Posterior vena cava (tissue), 2 donors: ENCODE results near the gene MRPL50. TPM values are rescaled to one million over a fixed set of nuclear protein-coding genes. Genes with fewer than 3 reads are reported as not detected.

Experiments
- DNase-seq: peaks from one replicate; pipeline ENCODE4 v3.0.0-alpha.2; 2020; ENCODE audit warnings: low spot score
- intact Hi-C, 2 donors: fragments of 100-400 bp; cut with DNase I; formaldehyde crosslinking; loops; one replicate each; pipeline versions ENCODE4 v1.14.1 to v1.14.2; 2022 to 2023
- total RNA-seq, 2 donors: library from RNA; stranded (reverse); fragmentation: NEBNext Ultra II Directional; extraction: Animal tissue kit (Norgen Biotek cat#: 25700); gene quantifications; one replicate each; pipeline ENCODE4 v1.2.1, GENCODE V29; 2021
- donor health status: DM: yes; HTN: yes; CAD: no.
- donor health status: DM: yes; HTN: yes; CAD: no.

Gene MRPL50
- total RNA-seq, 2 donors from 2014 or later = 8.9 to 9.5 TPM

DNA sequence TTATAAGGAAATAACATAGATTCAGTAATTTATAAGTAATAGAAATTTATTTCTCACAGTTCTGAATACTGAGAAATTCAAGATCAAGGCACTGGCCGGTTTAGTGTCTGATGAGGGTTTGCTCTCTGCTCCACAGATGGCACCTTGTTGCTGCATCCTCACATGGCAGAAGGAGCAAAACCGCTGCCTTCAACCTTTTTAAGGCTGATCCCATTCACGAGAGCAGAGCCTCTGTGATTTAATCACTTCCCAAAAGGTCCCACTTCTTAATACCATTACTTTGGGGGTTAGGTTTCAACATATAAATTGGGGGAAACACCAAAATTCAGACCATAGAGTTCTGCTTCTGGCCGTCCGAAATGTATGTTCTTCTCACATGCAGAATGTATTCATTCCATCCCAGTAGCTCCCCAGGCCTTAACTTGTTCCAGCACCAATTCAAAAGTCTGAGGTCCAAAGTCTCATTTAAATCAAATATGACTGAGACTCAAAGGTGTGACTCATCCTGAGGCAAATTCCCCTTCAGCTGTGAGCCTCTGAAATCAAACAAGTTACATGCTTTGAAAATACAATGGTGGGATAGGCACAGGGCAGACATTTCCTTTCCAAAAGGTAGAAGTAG lies 44.2 kb downstream of the MRPL50 start:
- intact Hi-C loops = no loop called here
- no peak for DNase-seq

DNA sequence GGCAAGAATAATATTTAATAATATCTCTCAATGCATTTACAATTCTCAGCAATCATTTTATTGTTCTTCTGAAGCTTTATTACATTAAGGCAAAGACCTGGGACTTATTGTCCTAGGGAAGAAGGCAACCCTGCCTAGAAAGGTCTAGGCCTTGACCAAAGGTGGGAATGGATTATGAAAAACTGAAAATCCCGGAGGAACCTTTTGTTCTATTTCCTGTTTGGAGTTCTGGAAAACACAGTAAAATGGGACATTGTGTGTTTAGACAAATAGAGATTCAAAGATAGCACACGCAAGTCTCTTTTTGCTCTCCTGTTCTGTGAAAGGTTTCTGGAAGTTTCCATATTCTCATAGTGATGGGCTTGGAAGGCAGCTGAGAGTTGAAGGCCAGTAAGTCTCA lies 44.7 kb downstream of the MRPL50 start:
- DNase-seq = no peak
- intact Hi-C loops = no loop called here

DNA sequence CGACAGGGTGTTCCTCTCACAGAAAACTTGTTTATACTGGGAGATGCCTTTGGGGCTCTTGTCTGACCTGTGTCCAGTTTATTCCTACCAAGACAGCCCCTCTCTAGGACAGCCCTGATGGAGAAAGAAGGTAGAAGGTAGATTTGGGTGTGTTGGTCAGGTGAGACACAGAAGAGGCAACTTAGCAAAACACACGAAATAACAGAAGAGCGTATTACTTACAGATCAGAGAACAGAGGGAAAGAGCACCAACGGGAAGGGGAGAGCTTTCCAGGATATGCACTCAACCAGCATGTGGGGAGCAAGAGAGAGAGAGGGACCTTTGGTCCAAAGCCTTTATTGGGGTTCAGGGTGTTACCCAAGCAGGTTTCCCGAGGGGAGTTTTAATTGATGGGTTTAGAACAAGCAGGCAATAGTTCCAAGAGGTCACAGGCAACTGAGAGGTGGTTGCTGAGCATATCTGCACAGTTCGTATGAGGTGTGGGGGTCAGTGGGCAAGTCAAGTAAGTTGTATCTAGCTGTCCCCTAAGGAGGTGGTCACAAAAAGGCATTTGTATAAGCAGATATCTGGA lies 45.4 kb downstream of the MRPL50 start:
- DNase-seq = no peak
- intact Hi-C loops = no loop called here

- intact Hi-C loops = no loop called here
- no peak for DNase-seq
These were observed 48.1 kb downstream of the MRPL50 start for GRCh38 chr9:101350285-101350684.

GRCh38 chr9:101342595-101342994 lies 55.8 kb downstream of the MRPL50 start:
- DNase-seq = no peak
- intact Hi-C loops = no loop called here

- intact Hi-C loops = no loop called here
- no peak for DNase-seq
These were observed 56.5 kb downstream of the MRPL50 start for GRCh38 chr9:101341958-101342357.

Other genes starting within 250 kb of the MRPL50 start
- gene BAAT, start 13.6 kb downstream of the MRPL50 start, total RNA-seq = under 1 TPM in 1 of 2 donors, not detected in 1; 0.09 TPM
- gene ZNF189, start 233 bp upstream of the MRPL50 start, total RNA-seq = 10 to 100 TPM; 17.8 to 18.7 TPM
- gene ALDOB, start 37.2 kb upstream of the MRPL50 start, total RNA-seq = under 1 TPM in 1 of 2 donors, not detected in 1; 0.24 TPM
- 10 to 100 TPM; 33.1 to 45.5 TPM for gene RNF20, start 135.2 kb upstream of the MRPL50 start, total RNA-seq
- not detected for gene PPP3R2, start 196.4 kb upstream of the MRPL50 start, total RNA-seq